ENCODE measurements around the gene DSCAML1.

DSCAML1 gene

GRCh38 chr11:117697319-117697718 lies 99.7 kb downstream of the DSCAML1 start:
- Histone ChIP-seq H3K14ac (ENCODE audit: low read length) (no peak overlapping the region), H2AFZ (ENCODE audit: insufficient read depth, low read length, poor library complexity) (no peak overlapping the region), H3K27ac (ENCODE audit: low read depth, low read length) (no peak overlapping the region), H3K4me3 (ENCODE audit: low read depth, low read length) (no peak overlapping the region), H3K23ac (ENCODE audit: low read length) (no peak overlapping the region), H3K4ac (ENCODE audit: low read depth, low read length) (no peak overlapping the region), H4K12ac (ENCODE audit: low read depth, low read length) (no peak overlapping the region), H2BK120ac (ENCODE audit: insufficient read depth, low read length, poor library complexity) (no peak overlapping the region), H2AK5ac (ENCODE audit: low read length) (no peak overlapping the region), H3K4me1 (ENCODE audit: control insufficient read depth in 1 of 2, insufficient read depth in 2 of 2, low read length in 2 of 2) (peaks cover 5 to 16% of the 10 kb centered on the region in 2 experiments), H3K36me3 (ENCODE audit: control insufficient read depth in 1 of 2, insufficient read depth in 2 of 2, low read length in 2 of 2) (no peaks in the 10 kb centered on the region), H3K9me3 (ENCODE audit: insufficient read depth, low read depth, low read length) (no peaks in the 10 kb centered on the region), H3K79me1 (ENCODE audit: low read length) (no peaks in the 10 kb centered on the region), H3K79me2 (ENCODE audit: control insufficient read depth, insufficient read depth, low read length, poor library complexity) (no peaks in the 10 kb centered on the region), H4K91ac (ENCODE audit: low read depth, low read length) (no peak overlapping the region), H3K27me3 (ENCODE audit: insufficient read depth, low read length) (no peaks in the 10 kb centered on the region), H3K9ac (ENCODE audit: low read length) (no peak overlapping the region), H3K18ac (ENCODE audit: low read length) (no peak overlapping the region), H4K8ac (ENCODE audit: low read depth, low read length) (no peak overlapping the region), H3K4me2 (ENCODE audit: low read length) (no peak overlapping the region), H2BK5ac (ENCODE audit: low read depth, low read length, poor library complexity) (no peak overlapping the region), H2BK12ac (ENCODE audit: low read length) (no peak overlapping the region)
- WGBS (ENCODE audit: extremely low coverage, insufficient coverage, insufficient read length) = no CpG with 5 or more reads among the region's 3 CpGs
- no peak for DNase-seq

GRCh38 chr11:117696540-117696939 lies 100.5 kb downstream of the DSCAML1 start:
- H3K18ac ChIP-seq (ENCODE audit: low read length) = no peak overlapping the region
- H2BK5ac ChIP-seq (ENCODE audit: low read depth, low read length, poor library complexity) = no peak overlapping the region
- DNase-seq = no peak
- no peak overlapping the region for H4K8ac ChIP-seq (ENCODE audit: low read depth, low read length)
- WGBS (ENCODE audit: extremely low coverage, insufficient coverage, insufficient read length) = no CpG with 5 or more reads among the region's 5 CpGs
- H3K27ac ChIP-seq (ENCODE audit: low read depth, low read length) = no peak overlapping the region
- peaks cover 5 to 9% of the 10 kb centered on the region in 2 experiments for H3K4me1 ChIP-seq (ENCODE audit: control insufficient read depth in 1 of 2, insufficient read depth in 2 of 2, low read length in 2 of 2)
- H3K14ac ChIP-seq (ENCODE audit: low read length) = no peak overlapping the region
- H2BK12ac ChIP-seq (ENCODE audit: low read length) = no peak overlapping the region
- H3K23ac ChIP-seq (ENCODE audit: low read length) = no peak overlapping the region
- no peak overlapping the region for H4K12ac ChIP-seq (ENCODE audit: low read depth, low read length)
- H2BK120ac ChIP-seq (ENCODE audit: insufficient read depth, low read length, poor library complexity) = no peak overlapping the region
- H3K9ac ChIP-seq (ENCODE audit: low read length) = no peak overlapping the region
- no peaks in the 10 kb centered on the region for H3K27me3 ChIP-seq (ENCODE audit: insufficient read depth, low read length)
- no peaks in the 10 kb centered on the region for H3K9me3 ChIP-seq (ENCODE audit: insufficient read depth, low read depth, low read length)
- H3K79me1 ChIP-seq (ENCODE audit: low read length) = no peaks in the 10 kb centered on the region
- H2AFZ ChIP-seq (ENCODE audit: insufficient read depth, low read length, poor library complexity) = no peak overlapping the region
- H3K4me2 ChIP-seq (ENCODE audit: low read length) = no peak overlapping the region
- no peaks in the 10 kb centered on the region for H3K79me2 ChIP-seq (ENCODE audit: control insufficient read depth, insufficient read depth, low read length, poor library complexity)
- no peak overlapping the region for H4K91ac ChIP-seq (ENCODE audit: low read depth, low read length)
- no peak overlapping the region for H3K4ac ChIP-seq (ENCODE audit: low read depth, low read length)
- H2AK5ac ChIP-seq (ENCODE audit: low read length) = no peak overlapping the region
- H3K4me3 ChIP-seq (ENCODE audit: low read depth, low read length) = no peak overlapping the region
- H3K36me3 ChIP-seq (ENCODE audit: control insufficient read depth in 1 of 2, insufficient read depth in 2 of 2, low read length in 2 of 2) = no peaks in the 10 kb centered on the region

- Histone ChIP-seq H3K4ac (ENCODE audit: low read depth, low read length) (no peak overlapping the region), H3K4me2 (ENCODE audit: low read length) (no peak overlapping the region), H3K4me1 (ENCODE audit: control insufficient read depth in 1 of 2, insufficient read depth in 2 of 2, low read length in 2 of 2) (peaks cover 5 to 9% of the 10 kb centered on the region in 2 experiments), H3K14ac (ENCODE audit: low read length) (no peak overlapping the region), H4K91ac (ENCODE audit: low read depth, low read length) (no peak overlapping the region), H2BK120ac (ENCODE audit: insufficient read depth, low read length, poor library complexity) (no peak overlapping the region), H3K79me2 (ENCODE audit: control insufficient read depth, insufficient read depth, low read length, poor library complexity) (no peaks in the 10 kb centered on the region), H4K8ac (ENCODE audit: low read depth, low read length) (no peak overlapping the region), H3K18ac (ENCODE audit: low read length) (no peak overlapping the region), H2BK5ac (ENCODE audit: low read depth, low read length, poor library complexity) (no peak overlapping the region), H3K27ac (ENCODE audit: low read depth, low read length) (no peak overlapping the region), H4K12ac (ENCODE audit: low read depth, low read length) (no peak overlapping the region), H3K9ac (ENCODE audit: low read length) (no peak overlapping the region), H3K36me3 (ENCODE audit: control insufficient read depth in 1 of 2, insufficient read depth in 2 of 2, low read length in 2 of 2) (no peaks in the 10 kb centered on the region), H3K27me3 (ENCODE audit: insufficient read depth, low read length) (no peaks in the 10 kb centered on the region), H3K79me1 (ENCODE audit: low read length) (no peaks in the 10 kb centered on the region), H2BK12ac (ENCODE audit: low read length) (no peak overlapping the region), H3K23ac (ENCODE audit: low read length) (no peak overlapping the region), H3K4me3 (ENCODE audit: low read depth, low read length) (no peak overlapping the region), H2AK5ac (ENCODE audit: low read length) (no peak overlapping the region), H2AFZ (ENCODE audit: insufficient read depth, low read length, poor library complexity) (no peak overlapping the region), H3K9me3 (ENCODE audit: insufficient read depth, low read depth, low read length) (no peaks in the 10 kb centered on the region)
- WGBS (ENCODE audit: extremely low coverage, insufficient coverage, insufficient read length) = no CpG with 5 or more reads among the region's 3 CpGs
- DNase-seq = no peak
These were observed 103.7 kb downstream of the DSCAML1 start for GRCh38 chr11:117693344-117693743.

- WGBS (ENCODE audit: extremely low coverage, insufficient coverage, insufficient read length) = no CpG with 5 or more reads among the region's 10 CpGs
- H3K4me3 ChIP-seq (ENCODE audit: low read depth, low read length) = no peak overlapping the region
- DNase-seq = no peak
These were observed 105.5 kb downstream of the DSCAML1 start for GRCh38 chr11:117691516-117691915.

More at GRCh38 chr11:117691516-117691915, 105.5 kb downstream of the DSCAML1 start:
- Histone ChIP-seq H3K36me3 (ENCODE audit: control insufficient read depth in 1 of 2, insufficient read depth in 2 of 2, low read length in 2 of 2) (no peaks in the 10 kb centered on the region), H3K9me3 (ENCODE audit: insufficient read depth, low read depth, low read length) (peaks cover 2% of the 10 kb centered on the region), H3K4me1 (ENCODE audit: control insufficient read depth in 1 of 2, insufficient read depth in 2 of 2, low read length in 2 of 2) (peaks cover 5 to 9% of the 10 kb centered on the region in 2 experiments), H3K14ac (ENCODE audit: low read length) (no peak overlapping the region), H2AK5ac (ENCODE audit: low read length) (no peak overlapping the region), H2BK12ac (ENCODE audit: low read length) (no peak overlapping the region), H4K8ac (ENCODE audit: low read depth, low read length) (no peak overlapping the region), H4K91ac (ENCODE audit: low read depth, low read length) (no peak overlapping the region), H3K9ac (ENCODE audit: low read length) (no peak overlapping the region), H3K23ac (ENCODE audit: low read length) (no peak overlapping the region), H3K79me1 (ENCODE audit: low read length) (no peaks in the 10 kb centered on the region), H3K4me2 (ENCODE audit: low read length) (no peak overlapping the region), H2BK120ac (ENCODE audit: insufficient read depth, low read length, poor library complexity) (no peak overlapping the region), H3K27me3 (ENCODE audit: insufficient read depth, low read length) (no peaks in the 10 kb centered on the region), H3K18ac (ENCODE audit: low read length) (no peak overlapping the region), H3K4ac (ENCODE audit: low read depth, low read length) (no peak overlapping the region), H2AFZ (ENCODE audit: insufficient read depth, low read length, poor library complexity) (no peak overlapping the region), H4K12ac (ENCODE audit: low read depth, low read length) (no peak overlapping the region), H2BK5ac (ENCODE audit: low read depth, low read length, poor library complexity) (no peak overlapping the region), H3K27ac (ENCODE audit: low read depth, low read length) (no peak overlapping the region), H3K79me2 (ENCODE audit: control insufficient read depth, insufficient read depth, low read length, poor library complexity) (no peaks in the 10 kb centered on the region)
